KG1 (cell line): Measurements from ENCODE around the gene ZSCAN5A.
"Not testable (repeated sequence)": the region's sequence is repeated elsewhere in the genome, so short reads cannot be mapped to it uniquely, and the experiment has no call there.

Experiments
- DNase-seq: peaks from one replicate; lab custom pipeline; 2025; lab: John Stamatoyannopoulos, UW

Gene ZSCAN5A

DNA sequence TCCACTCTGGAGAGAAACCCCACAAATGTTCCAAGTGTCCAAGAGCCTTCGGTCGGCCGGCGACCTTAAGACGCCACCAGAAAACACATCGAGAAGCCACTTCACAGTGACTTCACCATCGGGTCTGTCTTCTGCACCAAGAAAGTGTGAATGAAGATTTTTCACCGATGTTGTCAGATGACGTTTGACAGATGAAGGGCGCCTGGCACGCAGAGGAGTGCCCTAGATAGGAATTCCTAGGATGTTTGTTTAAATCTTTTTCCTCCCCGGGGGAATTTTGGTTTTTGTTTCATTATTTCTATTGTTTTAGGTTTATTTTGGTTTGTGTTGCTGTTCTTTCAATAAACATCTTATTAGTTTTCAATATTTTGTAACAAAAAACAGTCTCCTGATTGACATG lies 105.5 kb downstream of the ZSCAN5A start:
- DNase-seq: no peak

DNA sequence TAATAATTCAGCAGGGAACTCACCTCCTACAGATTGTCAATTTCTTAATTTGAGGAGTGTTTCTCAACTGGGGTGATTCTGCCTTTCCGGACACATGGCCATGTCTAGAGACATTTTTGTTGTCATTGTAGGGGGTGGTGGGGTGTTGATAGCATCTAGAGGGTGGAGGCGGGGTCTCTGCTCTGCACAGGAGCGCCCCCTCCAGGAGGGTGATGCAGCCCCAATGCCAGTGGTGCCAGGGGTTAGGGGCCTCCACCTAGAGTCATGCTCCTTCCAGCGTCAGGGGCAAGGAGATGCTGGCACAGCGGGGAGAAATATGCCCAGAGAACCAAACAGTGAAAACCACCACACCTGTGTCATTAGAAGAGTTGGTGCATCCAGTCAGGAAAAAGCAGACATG lies 107.1 kb downstream of the ZSCAN5A start:
- not testable (repeated sequence) for DNase-seq

DNA sequence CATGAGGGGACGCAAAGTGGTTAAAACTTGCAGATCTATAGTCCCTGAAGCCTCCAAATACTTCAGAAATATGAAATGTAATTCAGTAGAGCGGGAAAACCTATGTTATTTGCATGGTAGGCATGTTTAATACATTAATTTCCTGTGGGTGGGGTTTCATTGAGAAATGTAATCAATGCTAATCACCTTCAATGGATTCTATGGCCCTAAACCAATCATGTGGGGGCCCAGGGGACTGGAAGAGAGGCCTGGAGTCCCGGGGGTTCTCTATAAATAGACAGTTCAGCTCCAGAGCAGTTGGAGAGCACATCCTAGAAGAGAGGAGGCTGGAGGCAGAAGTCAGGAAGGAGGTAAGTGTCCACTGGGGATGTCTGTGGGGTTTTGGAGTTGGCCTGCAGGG lies 112.7 kb downstream of the ZSCAN5A start, which contains the start of gene ZSCAN5C:
Gene ZSCAN5C, plus strand, starts transcription at position 301 of the 400 bp plus-strand sequence. CDS start 3,641 bp downstream, outside the sequence.
- DNase-seq: no peak

DNA sequence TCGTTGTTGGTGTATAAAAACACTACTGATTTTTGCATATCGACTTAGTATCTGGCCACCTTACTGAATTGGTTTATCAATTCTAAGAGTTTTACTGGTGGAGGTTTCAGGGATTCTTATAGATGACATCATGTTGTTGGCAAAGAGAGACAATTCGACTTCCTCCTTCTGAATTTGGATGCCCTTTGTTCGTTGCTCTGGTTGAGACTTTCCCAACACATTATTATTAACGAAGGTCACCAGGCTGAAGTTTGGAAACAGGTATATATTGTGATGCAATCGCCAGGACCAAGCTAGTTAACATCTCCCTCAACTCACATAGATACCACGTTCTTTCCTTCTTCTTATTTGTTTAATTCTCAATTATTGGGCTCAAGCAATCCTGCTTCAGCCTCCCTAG lies 115.0 kb downstream of the ZSCAN5A start:
- no peak for DNase-seq

DNA sequence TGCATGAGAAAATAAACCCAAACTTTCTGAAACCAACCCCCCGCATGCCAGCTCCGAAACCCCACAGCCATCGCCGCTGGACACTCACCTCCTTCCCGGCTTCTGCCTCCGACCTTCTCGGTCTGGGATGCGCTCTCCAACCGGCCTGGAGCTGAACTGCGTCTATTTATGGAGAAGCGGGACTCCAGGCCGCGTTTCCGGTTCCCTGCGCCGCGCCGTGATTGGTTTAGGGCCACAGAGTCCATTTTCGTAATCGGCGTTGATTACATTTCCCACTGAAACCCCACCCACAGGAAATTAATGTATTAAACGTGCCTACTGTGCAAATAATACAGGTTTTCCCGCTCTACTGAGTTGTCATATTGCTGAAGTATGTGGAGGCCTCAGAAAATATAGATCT lies 117.0 kb downstream of the ZSCAN5A start, which contains the start of gene ZSCAN5B:
Gene ZSCAN5B, minus strand, starts transcription at position 138 of the 400 bp plus-strand sequence. CDS start 4,731 bp downstream, outside the sequence.
- DNase-seq: not testable (repeated sequence)

DNA sequence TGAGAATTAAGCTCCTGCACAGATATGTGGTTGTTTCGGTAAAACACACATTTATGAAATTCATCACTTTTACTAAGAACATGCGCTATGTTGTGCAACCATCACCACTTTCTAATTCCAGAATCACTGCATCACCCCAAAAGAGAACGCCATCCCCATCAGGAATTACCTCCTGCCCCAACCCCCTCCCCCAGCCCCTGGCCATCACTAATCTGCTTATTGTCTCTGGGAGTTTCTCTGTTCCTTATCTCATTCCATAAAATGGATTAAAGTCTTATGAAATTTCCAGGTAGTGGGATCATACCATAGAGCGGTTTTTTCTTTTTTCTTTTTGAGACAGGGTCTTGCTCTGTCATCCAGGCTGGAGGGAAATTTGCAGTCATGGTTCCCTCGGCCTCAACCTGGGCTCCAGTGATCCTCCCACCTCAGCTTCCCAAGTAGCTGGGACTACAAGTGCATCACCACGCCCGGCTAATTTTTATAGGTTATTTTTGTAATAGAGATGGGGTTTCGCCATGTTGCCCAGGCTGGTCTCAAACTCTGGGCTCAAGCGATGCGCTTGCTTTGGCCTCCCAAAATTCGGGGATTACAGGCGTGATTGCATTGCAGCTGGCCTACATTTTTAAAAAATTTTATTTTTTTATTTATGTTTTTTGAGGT lies 120.5 kb downstream of the ZSCAN5A start:
- no peak for DNase-seq

DNA sequence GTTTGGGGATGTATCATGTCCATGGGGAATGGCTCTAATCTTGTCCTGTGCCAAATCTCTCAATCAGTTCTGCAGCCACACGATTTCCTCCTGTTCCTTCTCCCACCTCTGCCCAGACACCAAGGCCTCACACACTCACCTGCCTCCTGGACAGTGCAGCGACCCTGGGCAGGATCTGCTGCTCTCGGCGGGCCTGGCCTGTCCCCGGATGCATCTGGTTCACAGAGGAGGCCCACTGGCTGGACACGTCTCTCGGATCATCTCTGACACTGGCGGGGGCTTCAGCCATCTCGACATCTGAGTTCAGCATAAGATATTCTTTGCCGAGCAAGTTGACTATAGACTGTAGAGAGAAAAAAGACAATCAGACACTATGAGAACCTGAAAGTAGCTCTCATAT lies 122.9 kb downstream of the ZSCAN5A start:
- DNase-seq: no peak

DNA sequence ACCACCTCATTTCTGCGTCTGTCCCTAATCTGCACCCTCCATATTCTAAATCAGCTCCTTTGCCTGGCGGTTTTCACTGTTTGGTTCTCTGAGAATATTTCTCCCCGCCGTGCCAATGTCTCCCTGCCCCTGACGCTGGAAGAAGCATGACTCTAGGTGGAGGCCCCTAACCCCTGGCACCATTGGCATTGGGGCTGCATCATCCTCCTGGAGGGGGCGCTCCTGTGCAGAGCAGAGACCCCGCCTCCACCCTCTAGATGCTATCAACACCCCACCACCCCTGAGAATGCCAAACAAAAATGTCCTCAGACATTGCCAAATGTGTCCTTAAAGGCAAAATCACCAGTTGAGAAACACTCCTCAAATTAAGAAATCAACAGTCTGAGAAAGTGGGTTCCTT lies 123.5 kb downstream of the ZSCAN5A start:
- no peak for DNase-seq

DNA sequence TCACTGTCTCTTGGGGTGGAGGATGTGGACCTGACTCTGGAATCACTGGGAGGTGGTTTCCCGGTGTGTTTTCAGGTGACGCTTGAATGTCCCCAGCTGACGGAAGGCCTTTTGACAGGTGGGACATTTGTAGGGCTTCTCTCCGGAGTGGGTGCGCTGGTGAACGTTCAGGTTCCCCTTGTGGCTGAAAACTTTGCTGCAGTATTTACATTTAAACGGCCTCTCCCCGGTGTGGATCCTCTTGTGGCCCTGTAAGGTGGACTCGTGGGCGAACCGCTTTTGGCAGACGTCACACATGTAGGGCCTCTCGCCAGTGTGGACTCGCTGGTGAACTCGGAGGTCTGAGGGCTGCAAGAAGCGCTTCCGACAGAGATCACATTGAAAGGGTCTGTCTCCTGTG lies 124.9 kb downstream of the ZSCAN5A start:
- DNase-seq: no peak

DNA sequence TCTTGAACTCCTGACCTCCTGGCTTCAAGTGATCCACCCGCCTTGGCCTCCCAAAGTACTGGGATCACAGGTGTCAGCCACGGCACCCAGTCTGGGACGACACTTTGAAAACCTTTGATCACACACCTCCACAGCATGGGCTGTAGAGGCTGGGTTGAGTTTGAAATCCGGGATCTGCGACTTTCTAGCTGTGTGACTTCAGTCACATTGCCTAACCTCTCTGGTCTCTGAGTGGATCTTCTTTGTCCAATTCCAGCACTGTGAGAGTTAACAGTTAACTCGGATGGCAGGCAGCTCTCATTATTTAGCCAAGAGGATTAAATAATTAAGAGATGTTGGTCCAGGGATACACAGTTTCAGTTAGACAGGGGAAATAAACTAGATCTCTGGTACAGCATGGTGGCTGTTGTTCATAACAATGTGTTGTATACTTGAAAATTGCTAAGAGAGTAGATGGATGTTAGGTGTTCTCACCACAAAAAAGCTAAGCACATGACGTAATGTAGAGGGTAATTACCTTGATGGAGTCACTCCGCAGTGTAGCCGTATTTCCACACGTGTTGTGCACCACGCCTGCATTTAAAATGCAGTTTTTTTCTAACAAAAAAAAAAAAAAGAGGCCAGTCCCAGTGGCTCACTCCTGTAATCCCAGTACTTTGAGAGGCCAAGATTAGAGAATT lies 136.9 kb downstream of the ZSCAN5A start:
- no peak for DNase-seq

DNA sequence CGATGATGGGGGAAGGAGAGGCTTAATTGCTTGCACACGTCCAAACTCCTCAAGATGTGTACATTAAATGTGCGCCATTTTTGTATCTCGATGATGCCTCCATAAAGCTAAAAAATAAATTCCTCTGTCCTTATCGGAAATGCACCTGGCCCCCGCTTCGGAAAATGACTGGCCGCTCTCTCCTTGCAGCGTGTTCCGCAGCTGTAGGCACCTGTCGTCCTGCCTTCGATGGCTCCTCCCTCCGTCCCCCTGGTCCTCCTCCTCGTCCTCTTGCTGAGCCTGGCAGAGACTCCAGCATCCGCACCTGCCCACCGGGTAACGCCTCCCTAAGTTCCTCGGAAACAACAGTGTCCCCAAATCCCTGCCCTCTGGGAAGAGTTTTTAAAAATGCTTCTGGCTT lies 137.8 kb downstream of the ZSCAN5A start:
- no peak for DNase-seq

DNA sequence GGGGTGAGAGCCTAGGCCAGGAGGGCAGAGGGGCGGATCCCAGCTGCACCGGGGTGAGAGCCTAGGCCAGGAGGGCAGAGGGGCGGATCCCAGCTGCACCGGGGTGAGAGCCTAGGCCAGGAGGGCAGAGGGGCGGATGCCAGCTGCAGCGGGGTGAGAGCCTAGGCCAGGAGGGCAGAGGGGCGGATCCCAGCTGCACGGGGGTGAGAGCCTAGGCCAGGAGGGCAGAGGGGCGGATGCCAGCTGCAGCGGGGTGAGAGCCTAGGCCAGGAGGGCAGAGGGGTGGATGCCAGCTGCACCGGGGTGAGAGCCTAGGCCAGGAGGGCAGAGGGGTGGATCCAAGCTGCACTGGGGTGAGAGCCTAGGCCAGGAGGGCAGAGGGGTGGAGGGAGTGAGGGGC lies 138.3 kb downstream of the ZSCAN5A start:
- DNase-seq: not testable (repeated sequence)

DNA sequence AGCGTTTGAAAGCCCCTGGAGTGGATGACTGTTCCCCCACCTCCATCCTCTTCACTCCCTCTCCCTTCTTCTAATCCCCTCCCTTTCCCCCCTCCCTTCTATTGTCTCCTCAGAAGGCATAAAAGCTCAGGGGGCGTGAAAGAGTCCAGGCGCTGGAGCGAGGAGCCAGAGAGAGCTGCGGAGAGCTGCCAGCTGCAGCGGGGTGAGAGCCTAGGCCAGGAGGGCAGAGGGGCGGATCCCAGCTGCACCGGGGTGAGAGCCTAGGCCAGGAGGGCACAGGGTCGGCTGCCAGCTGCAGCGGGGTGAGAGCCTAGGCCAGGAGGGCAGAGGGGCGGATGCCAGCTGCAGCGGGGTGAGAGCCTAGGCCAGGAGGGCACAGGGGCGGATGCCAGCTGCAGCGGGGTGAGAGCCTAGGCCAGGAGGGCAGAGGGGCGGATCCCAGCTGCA lies 138.8 kb downstream of the ZSCAN5A start, which contains the start of gene GALP:
Gene GALP, plus strand, starts transcription at position 148 of the 447 bp plus-strand sequence. CDS start 1,101 bp downstream, outside the sequence.
- DNase-seq: not testable (repeated sequence)

DNA sequence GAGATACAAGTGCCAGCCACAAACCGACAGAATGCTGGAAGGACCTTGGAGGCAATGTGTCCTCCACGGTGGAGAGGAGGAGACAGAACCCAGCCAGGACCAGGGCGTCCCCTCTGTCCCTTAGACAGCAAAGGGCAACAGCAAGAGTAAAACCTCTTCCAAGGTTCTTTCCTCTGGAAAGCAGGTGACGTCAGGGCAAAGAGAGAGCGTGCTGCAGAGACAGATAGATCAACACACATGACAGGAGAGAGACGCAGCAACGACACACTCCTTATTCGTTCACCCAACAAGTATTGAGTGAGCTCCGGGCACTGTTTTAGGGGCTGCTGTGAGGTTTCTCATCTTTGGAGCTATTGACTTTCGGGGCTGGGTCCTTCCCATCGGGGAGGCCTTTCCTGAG lies 140.1 kb downstream of the ZSCAN5A start:
- DNase-seq: no peak

DNA sequence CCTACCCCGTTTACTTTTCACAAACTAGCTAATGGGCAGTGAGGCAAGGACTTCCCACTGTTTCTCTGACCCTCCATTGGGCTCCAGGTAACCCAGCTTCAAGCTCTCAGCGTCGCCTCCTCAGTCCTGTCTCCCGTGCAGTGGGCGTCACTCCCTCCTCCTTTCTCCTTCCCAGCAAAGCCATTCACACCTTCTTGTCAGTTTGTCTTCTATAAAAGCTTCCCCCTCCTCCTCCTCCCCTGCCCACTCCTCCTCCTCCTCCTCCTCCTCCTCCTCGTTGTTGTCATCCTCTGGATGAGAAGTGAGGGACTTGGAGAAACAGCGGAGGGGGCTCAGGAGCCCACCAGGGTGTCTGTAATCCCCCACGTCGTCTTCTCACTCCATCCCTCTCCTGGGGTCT lies 140.6 kb downstream of the ZSCAN5A start:
- no peak for DNase-seq
